Kidney (tissue), 14 donors: ENCODE results near the gene NAA16. TPM values are rescaled to one million over a fixed set of nuclear protein-coding genes. Genes with fewer than 3 reads are reported as not detected.

Source experiments
- DNase-seq, 5 donors: peaks; one replicate each; pipeline ENCODE4 v3.0.0-alpha.2; 2013 to 2020
- FAIRE-seq: peaks from 2 replicates; lab custom pipeline; 2012; peaks lifted over from hg19 to GRCh38; lab: Jason Lieb, UNC
- H3K27ac ChIP-seq, 2 donors: one replicate each; pipeline ENCODE4 v1.7.0; 2013; ENCODE audit warnings: low read depth in 2 of 2, low read length in 2 of 2, inconsistent platforms in 1 of 2
- H3K27me3 ChIP-seq: one replicate; pipeline ENCODE4 v1.7.1; 2013; ENCODE audit warnings: low read length, inconsistent platforms; ENCODE audit not compliant: control insufficient read depth, insufficient read depth
- H3K36me3 ChIP-seq, 3 donors: one replicate each; pipeline versions ENCODE4 v1.7.0 to v1.7.1; 2013; ENCODE audit warnings: low read length in 3 of 3, control low read depth in 1 of 3, inconsistent platforms in 1 of 3; ENCODE audit not compliant: insufficient read depth in 3 of 3, control insufficient read depth in 2 of 3
- H3K4me1 ChIP-seq, 3 donors: one replicate each; pipeline versions ENCODE4 v1.7.0 to v1.7.1; 2013; ENCODE audit warnings: low read length in 3 of 3, inconsistent platforms in 1 of 3, low read depth in 1 of 3; ENCODE audit not compliant: control insufficient read depth in 2 of 3, insufficient read depth in 2 of 3
- H3K4me3 ChIP-seq, 3 donors: one replicate each; pipeline versions ENCODE4 v1.7.0 to v1.8.1; 2013; ENCODE audit warnings: low read length in 3 of 3, control low read depth in 1 of 3, inconsistent platforms in 1 of 3
- H3K9ac ChIP-seq, 3 donors: one replicate each; pipeline versions ENCODE4 v1.7.0 to v1.7.1; 2013; ENCODE audit warnings: low read length in 3 of 3, control low read depth in 1 of 3, inconsistent platforms in 1 of 3
- H3K9me3 ChIP-seq, 3 donors: one replicate each; pipeline versions ENCODE4 v1.7.0 to v1.7.1; 2013; ENCODE audit warnings: low read length in 3 of 3, control low read depth in 1 of 3, inconsistent platforms in 1 of 3; ENCODE audit not compliant: control insufficient read depth in 2 of 3, insufficient read depth in 1 of 3
- CTCF ChIP-seq: IDR thresholded peaks from 3 replicates; pipeline ENCODE4 v1.5.1; 2012; ENCODE audit warnings: mild to moderate bottlenecking, moderate library complexity, borderline replicate concordance; ENCODE audit not compliant: insufficient read depth; ENCODE audit errors: extremely low read depth
- intact Hi-C: fragments of 100-400 bp; cut with DNase I; formaldehyde crosslinking; loops from one replicate; pipeline ENCODE4 v1.11.1; 2022
- polyA plus RNA-seq: library from polyadenylated mRNA; stranded (reverse); fragments of 350-450 nt; fragmentation: Illumina TruSeq; extraction: RNeasy Lipid Tissue Mini Kit (QIAGEN cat#74804); gene quantifications from one replicate; pipeline ENCODE4 v1.2.3, GENCODE V29; 2014; ENCODE audit warnings: low read depth, low replicate concordance; ENCODE audit not compliant: insufficient read depth
- total RNA-seq: library from RNA; stranded (reverse); fragmentation: NEBNext Ultra II Directional; extraction: Animal tissue kit (Norgen Biotek cat#: 25700); gene quantifications from one replicate; pipeline ENCODE4 v1.2.1, GENCODE V29; 2021
- donor health status: control.
- donor health status: control.
- donor health status: control.
- donor health status: control.
- donor health status: control.
- donor health status: DM: yes; HTN: yes; CAD: no.
- donor health status: Normal renal cell carcinoma (clear cell type).

Gene NAA16
- total and polyA plus RNA-seq, 2 donors from 2014 or later = 6.4 to 22.3 TPM

- DNase-seq (no peak), FAIRE-seq (no peak)
- H3K27ac ChIP-seq = no peak overlapping the region
- intact Hi-C loops = no loop called here
- no peaks in the 10 kb centered on the region for H3K4me1 ChIP-seq
- H3K9ac ChIP-seq = no peak overlapping the region
- TF ChIP-seq CTCF = no peak
- no peaks in the 10 kb centered on the region for H3K9me3 ChIP-seq
- H3K4me3 ChIP-seq = no peak overlapping the region
- no peaks in the 10 kb centered on the region for H3K27me3 ChIP-seq
- H3K36me3 ChIP-seq = no peaks in the 10 kb centered on the region
Measured at GRCh38 chr13:41284512-41285288, 26.4 kb upstream of the NAA16 start.

GRCh38 chr13:41286370-41286769 is 24.7 kb upstream of the NAA16 start:
- Histone ChIP-seq H3K4me1 (no peaks in the 10 kb centered on the region), H3K9me3 (no peaks in the 10 kb centered on the region), H3K36me3 (no peaks in the 10 kb centered on the region), H3K4me3 (no peak overlapping the region), H3K27me3 (no peaks in the 10 kb centered on the region), H3K9ac (no peak overlapping the region), H3K27ac (no peak overlapping the region)
- no peak for FAIRE-seq
- DNase-seq = no peak
- no peak for TF ChIP-seq CTCF
- intact Hi-C loops = no loop called here

GRCh38 chr13:41289463-41289881 is 21.6 kb upstream of the NAA16 start:
- no peak for DNase-seq
- TF ChIP-seq CTCF = no peak
- H3K4me3 ChIP-seq = no peak overlapping the region
- intact Hi-C loops = no loop called here
- no peak for FAIRE-seq
- no peaks in the 10 kb centered on the region for H3K4me1 ChIP-seq
- H3K9ac ChIP-seq = no peak overlapping the region
- H3K27me3 ChIP-seq = no peaks in the 10 kb centered on the region
- H3K27ac ChIP-seq = no peak overlapping the region
- no peaks in the 10 kb centered on the region for H3K36me3 ChIP-seq
- H3K9me3 ChIP-seq = peaks cover 0 to 3% (median 0%) of the 10 kb centered on the region in 3 donors
